HL-60 (cell line): ENCODE data around the gene COLEC12.

ENCODE experiments used
- DNase-seq, 2 experiments: peaks; one replicate each; pipeline ENCODE4 v3.0.0-alpha.2; 2010 to 2020; ENCODE audit warnings: low read depth in 1 of 2, low spot score in 1 of 2
- H3K27ac ChIP-seq: fragments of 250-450 bp; sonication (Bioruptor Pico); replicated peaks from 2 replicates; pipeline ENCODE4 v1.5.1; 2020; ENCODE audit warnings: mild to moderate bottlenecking, moderate library complexity
- H3K27me3 ChIP-seq: fragments of 250-450 bp; sonication (Bioruptor Pico); 2 replicates; pipeline ENCODE4 v1.5.1; 2021; ENCODE audit warnings: mild to moderate bottlenecking, moderate library complexity; ENCODE audit not compliant: insufficient read depth, poor library complexity, severe bottlenecking
- H3K4me3 ChIP-seq: replicated peaks from 2 replicates; pipeline ENCODE4 v1.5.1; 2011; ENCODE audit warnings: mild to moderate bottlenecking, control low read depth, low read length; ENCODE audit not compliant: insufficient read depth
- CTCF ChIP-seq: IDR thresholded peaks from one replicate; pipeline ENCODE4 v1.5.1; 2011; ENCODE audit warnings: low read length, control low read depth, inconsistent platforms; ENCODE audit not compliant: insufficient read depth
- GABPA ChIP-seq: IDR thresholded peaks from 2 replicates; pipeline ENCODE4 v1.6.1; 2012; ENCODE audit warnings: low read depth
- POLR2AphosphoS5 ChIP-seq: IDR thresholded peaks from 2 replicates; pipeline ENCODE4 v1.6.1; 2012; ENCODE audit warnings: low read depth
- SPI1 ChIP-seq: IDR thresholded peaks from 2 replicates; pipeline ENCODE4 v1.6.1; 2012; ENCODE audit warnings: low read depth, mild to moderate bottlenecking, borderline replicate concordance
- TF ChIP-seq, protein P1 (sequence below): IDR thresholded peaks from 2 replicates; pipeline ENCODE4 v1.6.1; 2012; ENCODE audit warnings: low read depth; ENCODE audit not compliant: insufficient replicate concordance

The COLEC12 gene

DNA sequence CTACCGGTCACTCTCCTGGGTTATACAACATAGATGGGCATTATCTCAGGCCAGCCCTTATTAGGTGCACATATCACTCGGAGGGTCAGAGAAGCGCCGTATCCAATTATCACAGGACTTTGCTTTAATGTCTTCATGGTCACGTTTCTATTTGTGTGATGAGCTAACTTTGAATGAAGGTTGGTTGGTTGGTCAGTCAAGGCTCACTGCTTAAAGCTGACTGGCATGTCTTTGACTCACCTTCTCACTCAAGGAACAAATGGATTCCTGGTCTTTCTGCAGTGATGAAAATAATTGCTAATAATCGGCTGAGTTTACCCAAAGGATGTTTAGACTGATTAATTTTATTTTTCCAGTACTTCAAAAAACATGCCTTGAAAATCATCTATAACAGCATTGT lies 39.7 kb downstream of the COLEC12 start:
- no peak for DNase-seq
- no peaks in the 10 kb centered on the region for H3K27me3 ChIP-seq
- no peak overlapping the region for H3K4me3 ChIP-seq
- no peak overlapping the region for H3K27ac ChIP-seq
- TF ChIP-seq, protein P1, sequence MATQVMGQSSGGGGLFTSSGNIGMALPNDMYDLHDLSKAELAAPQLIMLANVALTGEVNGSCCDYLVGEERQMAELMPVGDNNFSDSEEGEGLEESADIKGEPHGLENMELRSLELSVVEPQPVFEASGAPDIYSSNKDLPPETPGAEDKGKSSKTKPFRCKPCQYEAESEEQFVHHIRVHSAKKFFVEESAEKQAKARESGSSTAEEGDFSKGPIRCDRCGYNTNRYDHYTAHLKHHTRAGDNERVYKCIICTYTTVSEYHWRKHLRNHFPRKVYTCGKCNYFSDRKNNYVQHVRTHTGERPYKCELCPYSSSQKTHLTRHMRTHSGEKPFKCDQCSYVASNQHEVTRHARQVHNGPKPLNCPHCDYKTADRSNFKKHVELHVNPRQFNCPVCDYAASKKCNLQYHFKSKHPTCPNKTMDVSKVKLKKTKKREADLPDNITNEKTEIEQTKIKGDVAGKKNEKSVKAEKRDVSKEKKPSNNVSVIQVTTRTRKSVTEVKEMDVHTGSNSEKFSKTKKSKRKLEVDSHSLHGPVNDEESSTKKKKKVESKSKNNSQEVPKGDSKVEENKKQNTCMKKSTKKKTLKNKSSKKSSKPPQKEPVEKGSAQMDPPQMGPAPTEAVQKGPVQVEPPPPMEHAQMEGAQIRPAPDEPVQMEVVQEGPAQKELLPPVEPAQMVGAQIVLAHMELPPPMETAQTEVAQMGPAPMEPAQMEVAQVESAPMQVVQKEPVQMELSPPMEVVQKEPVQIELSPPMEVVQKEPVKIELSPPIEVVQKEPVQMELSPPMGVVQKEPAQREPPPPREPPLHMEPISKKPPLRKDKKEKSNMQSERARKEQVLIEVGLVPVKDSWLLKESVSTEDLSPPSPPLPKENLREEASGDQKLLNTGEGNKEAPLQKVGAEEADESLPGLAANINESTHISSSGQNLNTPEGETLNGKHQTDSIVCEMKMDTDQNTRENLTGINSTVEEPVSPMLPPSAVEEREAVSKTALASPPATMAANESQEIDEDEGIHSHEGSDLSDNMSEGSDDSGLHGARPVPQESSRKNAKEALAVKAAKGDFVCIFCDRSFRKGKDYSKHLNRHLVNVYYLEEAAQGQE, result no peak
- TF ChIP-seq SPI1 (no peak), POLR2AphosphoS5 (no peak), CTCF (no peak), GABPA (no peak)

DNA sequence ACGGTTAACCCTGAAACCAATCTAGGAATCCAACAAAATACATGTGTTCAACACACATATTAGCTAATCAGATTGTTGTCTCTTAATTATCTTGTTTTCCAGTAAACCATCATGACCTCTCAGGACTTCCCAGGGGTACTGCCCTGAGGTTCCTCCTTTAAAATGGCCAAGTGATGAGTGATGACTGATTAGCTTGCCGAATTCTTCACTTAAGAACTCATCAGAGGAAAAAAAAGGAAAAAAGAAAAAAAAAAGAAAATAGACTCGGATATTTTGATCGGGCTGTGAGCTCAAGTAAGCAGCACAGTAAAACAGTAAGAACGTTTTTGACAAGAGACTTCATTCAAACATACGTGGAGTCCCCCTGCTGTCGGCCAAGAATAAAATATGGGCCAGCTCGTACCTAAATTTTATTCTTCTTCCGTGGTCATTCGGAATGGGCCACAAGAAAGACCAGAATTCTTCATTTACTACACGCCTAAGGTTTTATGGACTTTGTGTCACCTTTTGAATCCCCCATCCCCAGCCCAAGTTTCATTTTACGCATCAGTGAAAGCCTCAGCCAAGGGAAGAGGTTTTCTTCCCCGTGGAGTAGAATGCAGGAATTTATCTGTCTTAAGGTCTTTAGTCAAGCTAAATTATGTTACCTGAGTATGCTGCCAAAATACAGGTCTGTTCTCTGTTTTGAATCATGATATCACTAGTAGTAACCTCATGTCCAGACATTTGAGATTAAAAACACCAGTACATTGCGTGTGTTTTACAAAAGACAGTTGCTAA lies 40.5 kb downstream of the COLEC12 start:
- H3K4me3 ChIP-seq, result no peak overlapping the region
- TF ChIP-seq GABPA (no peak), POLR2AphosphoS5 (no peak), SPI1 (no peak), CTCF (no peak)
- TF ChIP-seq, protein P1, result no peak
- H3K27ac ChIP-seq, result no peak overlapping the region
- no peak for DNase-seq
- no peaks in the 10 kb centered on the region for H3K27me3 ChIP-seq

DNA sequence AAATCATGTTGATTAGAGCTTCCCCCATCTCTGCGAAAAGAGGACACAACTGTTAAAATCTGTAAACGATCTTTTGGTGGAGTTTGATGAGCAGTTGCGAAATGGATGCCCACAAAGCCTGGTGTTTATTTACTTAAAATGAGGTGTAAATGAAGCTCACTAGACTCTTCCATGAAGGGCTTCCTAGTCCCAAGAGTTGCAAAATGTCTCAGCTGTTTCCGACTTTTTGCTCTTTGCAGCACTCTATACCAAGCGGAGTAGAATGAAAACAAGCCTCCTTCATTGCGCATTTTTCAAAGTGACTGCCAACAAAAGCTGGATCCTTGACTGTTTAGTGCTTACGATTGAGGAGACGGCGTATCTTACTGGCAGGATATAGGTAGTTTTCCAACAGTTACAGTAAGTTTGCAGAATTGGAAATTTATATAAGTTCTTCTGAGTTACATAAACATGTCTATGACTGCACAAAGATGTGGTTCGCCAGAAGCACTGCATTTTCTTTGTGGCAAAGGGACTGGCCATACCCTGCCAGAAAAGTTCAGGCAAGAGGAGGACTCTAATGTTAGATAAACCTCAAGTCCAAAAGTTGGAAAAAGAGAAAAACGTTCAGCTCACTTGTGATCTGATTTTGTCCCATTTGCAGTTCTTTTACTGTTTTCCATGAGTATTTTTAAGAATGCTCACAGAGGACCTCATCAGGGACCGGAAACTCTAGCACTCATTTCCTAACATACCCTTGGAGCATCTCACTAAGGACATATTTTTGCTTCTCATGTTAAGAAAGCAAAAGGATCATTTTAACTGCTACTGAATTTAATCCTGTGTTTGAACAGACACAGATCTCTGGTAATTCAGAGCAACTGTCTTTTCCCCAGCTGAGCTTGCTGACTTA lies 42.7 kb downstream of the COLEC12 start:
- TF ChIP-seq, protein P1, result no peak
- TF ChIP-seq GABPA, result no peak
- TF ChIP-seq POLR2AphosphoS5, result no peak
- no peak for TF ChIP-seq CTCF
- TF ChIP-seq SPI1, result no peak
- peak in 1 of 2 experiments; percentile 56 for DNase-seq
- Histone ChIP-seq H3K27me3 (no peaks in the 10 kb centered on the region), H3K27ac (peak overlapping the region; percentile 43), H3K4me3 (no peak overlapping the region)
